ENCODE measurements around the gene CNPPD1.

Gene CNPPD1

GRCh38 chr2:219123356-219124135, 53.2 kb downstream of the CNPPD1 start:
- in situ Hi-C loops (cut with HindIII; ENCODE audit: low sequenced_read_pairs), result no loop called here

GRCh38 chr2:219122202-219122980, 54.3 kb downstream of the CNPPD1 start:
- in situ Hi-C loops (cut with HindIII; ENCODE audit: low sequenced_read_pairs), result no loop called here

All from DLD1 (cell line).